ENCODE data around the gene ADCY5.
A peak's percentile ranks its signal among the peaks of the same experiment; 100 is the strongest.

The ADCY5 gene

GRCh38 chr3:123361071-123361470, 87.8 kb downstream of the ADCY5 start:
- TF ChIP-seq CTCF (IDR thresholded peaks at IDR 0.05; ENCODE audit: insufficient read depth, low read depth, low read length, missing control alignments), result no peak
- no peak overlapping the region for H3K4me3 ChIP-seq (ENCODE audit: low read length)
- no peak for DNase-seq (ENCODE audit: low read depth)

GRCh38 chr3:123357275-123357674, 91.6 kb downstream of the ADCY5 start:
- TF ChIP-seq CTCF (IDR thresholded peaks at IDR 0.05; ENCODE audit: insufficient read depth, low read depth, low read length, missing control alignments), result no peak
- no peak overlapping the region for H3K4me3 ChIP-seq (ENCODE audit: low read length)
- no peak for DNase-seq (ENCODE audit: low read depth)

GRCh38 chr3:123353850-123354233, 95.0 kb downstream of the ADCY5 start:
- no peak for TF ChIP-seq CTCF (IDR thresholded peaks at IDR 0.05; ENCODE audit: insufficient read depth, low read depth, low read length, missing control alignments)
- peak; percentile 68 for DNase-seq (ENCODE audit: low read depth)
- H3K4me3 ChIP-seq (ENCODE audit: low read length), result no peak overlapping the region

- DNase-seq (ENCODE audit: low read depth), result no peak
- no peak overlapping the region for H3K4me3 ChIP-seq (ENCODE audit: low read length)
- TF ChIP-seq CTCF (IDR thresholded peaks at IDR 0.05; ENCODE audit: insufficient read depth, low read depth, low read length, missing control alignments), result no peak
These were observed 95.6 kb downstream of the ADCY5 start for GRCh38 chr3:123353227-123353849.

GRCh38 chr3:123352134-123352554, 96.7 kb downstream of the ADCY5 start:
- no peak overlapping the region for H3K4me3 ChIP-seq (ENCODE audit: low read length)
- no peak for TF ChIP-seq CTCF (IDR thresholded peaks at IDR 0.05; ENCODE audit: insufficient read depth, low read depth, low read length, missing control alignments)
- no peak for DNase-seq (ENCODE audit: low read depth)

- H3K4me3 ChIP-seq (ENCODE audit: low read length), result no peak overlapping the region
- TF ChIP-seq CTCF (IDR thresholded peaks at IDR 0.05; ENCODE audit: insufficient read depth, low read depth, low read length, missing control alignments), result no peak
- no peak for DNase-seq (ENCODE audit: low read depth)
These were observed 97.4 kb downstream of the ADCY5 start for GRCh38 chr3:123351501-123351900.

GRCh38 chr3:123350971-123351370, 97.9 kb downstream of the ADCY5 start:
- no peak for DNase-seq (ENCODE audit: low read depth)
- no peak overlapping the region for H3K4me3 ChIP-seq (ENCODE audit: low read length)
- TF ChIP-seq CTCF (IDR thresholded peaks at IDR 0.05; ENCODE audit: insufficient read depth, low read depth, low read length, missing control alignments), result no peak
